GM12873 (cell line): Measurements from ENCODE around the gene MFSD12.

Experiments
- TF ChIP-seq, protein P1 (sequence below): IDR thresholded peaks from 2 replicates; pipeline ENCODE4 v1.5.1; 2012; ENCODE audit warnings: low read depth, mild to moderate bottlenecking, moderate library complexity, low read length, control low read depth; ENCODE audit not compliant: insufficient read depth; ENCODE audit errors: missing control alignments

Gene MFSD12

DNA sequence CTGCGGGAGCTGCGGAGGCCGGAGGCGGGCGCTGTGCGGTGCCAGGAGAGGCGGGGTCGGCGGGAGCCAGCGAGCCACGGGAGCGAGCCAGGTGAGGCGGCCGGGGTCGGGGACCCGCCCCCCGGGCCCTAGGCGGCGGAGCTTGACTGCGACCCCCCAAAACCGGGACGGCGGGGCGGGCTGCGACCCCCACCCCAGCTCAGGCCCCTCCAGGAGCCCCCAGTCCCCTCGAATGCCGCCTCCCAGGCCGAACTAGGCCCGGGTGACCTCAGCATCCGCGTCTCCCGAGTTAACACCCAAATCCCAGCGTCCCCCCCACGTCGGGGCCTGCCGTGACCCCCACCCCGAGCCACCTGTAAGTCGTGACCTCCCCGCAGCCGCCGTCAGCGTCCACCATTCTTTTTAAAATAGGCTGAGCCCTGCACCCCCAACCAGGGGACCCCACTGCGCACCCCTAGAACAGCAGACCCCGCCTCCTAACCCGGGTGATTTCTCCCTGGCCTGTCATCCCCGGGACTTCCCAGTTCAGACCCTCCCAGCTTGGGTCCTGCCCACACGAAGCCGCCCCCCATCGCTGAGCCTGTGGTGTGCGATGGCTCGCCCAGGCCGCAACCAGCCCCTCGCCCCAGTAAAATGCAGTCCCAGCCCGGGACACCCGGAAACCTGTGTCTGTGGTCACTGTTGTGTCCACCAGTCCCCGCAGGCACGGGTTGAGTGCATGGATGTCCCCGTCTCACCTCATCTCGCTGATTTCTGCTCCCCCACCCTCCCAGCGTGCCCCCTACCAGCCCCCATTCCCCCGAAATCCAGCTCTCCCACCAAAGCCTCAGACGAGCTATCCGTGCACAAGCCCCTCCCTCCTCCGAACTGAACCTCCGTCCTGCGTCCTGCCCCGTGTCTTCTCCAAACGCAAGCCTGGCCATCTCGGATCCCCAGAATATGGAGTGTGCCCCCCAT, 50.7 kb downstream of the MFSD12 start:
- TF ChIP-seq, protein P1, sequence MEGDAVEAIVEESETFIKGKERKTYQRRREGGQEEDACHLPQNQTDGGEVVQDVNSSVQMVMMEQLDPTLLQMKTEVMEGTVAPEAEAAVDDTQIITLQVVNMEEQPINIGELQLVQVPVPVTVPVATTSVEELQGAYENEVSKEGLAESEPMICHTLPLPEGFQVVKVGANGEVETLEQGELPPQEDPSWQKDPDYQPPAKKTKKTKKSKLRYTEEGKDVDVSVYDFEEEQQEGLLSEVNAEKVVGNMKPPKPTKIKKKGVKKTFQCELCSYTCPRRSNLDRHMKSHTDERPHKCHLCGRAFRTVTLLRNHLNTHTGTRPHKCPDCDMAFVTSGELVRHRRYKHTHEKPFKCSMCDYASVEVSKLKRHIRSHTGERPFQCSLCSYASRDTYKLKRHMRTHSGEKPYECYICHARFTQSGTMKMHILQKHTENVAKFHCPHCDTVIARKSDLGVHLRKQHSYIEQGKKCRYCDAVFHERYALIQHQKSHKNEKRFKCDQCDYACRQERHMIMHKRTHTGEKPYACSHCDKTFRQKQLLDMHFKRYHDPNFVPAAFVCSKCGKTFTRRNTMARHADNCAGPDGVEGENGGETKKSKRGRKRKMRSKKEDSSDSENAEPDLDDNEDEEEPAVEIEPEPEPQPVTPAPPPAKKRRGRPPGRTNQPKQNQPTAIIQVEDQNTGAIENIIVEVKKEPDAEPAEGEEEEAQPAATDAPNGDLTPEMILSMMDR, result no peak

DNA sequence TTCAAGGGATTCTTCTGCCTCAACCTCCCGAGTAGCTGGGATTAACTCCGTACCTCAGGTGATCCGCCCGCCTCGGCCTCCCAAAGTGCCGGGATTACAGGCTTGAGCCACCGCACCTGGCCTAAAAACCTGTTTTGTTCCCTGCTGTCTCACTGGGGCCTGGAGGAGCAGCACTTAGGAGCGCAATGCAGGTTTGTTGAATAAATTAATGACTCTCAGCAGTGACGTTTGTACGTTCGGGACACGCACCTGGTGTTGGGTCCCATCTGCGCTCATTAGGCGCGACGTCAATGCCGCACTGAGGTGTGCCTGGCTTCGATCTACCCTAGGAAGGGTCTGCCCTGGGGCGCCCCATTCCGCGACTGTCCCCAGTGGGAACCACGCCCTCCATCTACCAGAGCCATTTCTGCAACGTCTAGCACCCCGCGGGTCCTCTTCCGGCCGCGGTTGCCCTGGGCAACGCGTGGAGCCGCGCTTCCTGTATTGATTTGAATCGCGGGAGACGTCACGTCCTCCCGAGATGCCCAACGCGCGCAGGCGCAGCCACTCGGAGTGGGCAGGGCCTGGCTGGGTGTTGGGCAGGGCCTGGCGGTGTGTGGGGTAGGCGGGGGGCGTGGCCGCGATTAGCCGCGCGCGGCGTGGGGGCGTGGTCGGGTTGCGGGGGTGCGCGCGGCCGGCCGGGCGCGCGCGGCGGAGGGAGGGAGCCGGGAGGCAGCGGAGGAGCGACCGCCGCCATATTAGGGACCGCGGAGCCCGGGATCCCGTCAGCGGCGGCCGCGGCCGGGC, 51.6 kb downstream of the MFSD12 start, which contains the start of gene FZR1:
Gene FZR1 (plus strand): TSS at position 714 of the 786 bp plus-strand sequence. CDS start 16,679 bp downstream, outside the sequence.
- TF ChIP-seq, protein P1, result no peak

DNA sequence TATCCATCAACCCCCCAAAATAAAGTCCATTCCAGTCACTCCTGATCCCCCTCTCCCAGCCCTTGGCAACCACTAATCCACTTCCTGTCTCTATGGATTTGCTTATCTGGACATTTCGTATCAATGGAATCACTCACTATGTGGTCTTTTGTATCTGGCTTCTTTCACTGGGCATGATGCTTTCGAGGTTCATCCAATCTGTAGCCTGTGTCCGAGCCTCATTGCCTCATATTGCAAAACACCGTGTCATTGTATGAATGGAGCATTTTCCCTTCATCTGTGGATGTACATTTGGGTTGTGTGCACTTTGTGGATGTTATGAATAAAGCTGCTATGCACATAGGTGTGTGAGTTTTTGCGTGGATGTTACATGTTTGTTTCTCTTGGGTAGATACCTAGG, 52.7 kb downstream of the MFSD12 start:
- TF ChIP-seq, protein P1, result no peak

DNA sequence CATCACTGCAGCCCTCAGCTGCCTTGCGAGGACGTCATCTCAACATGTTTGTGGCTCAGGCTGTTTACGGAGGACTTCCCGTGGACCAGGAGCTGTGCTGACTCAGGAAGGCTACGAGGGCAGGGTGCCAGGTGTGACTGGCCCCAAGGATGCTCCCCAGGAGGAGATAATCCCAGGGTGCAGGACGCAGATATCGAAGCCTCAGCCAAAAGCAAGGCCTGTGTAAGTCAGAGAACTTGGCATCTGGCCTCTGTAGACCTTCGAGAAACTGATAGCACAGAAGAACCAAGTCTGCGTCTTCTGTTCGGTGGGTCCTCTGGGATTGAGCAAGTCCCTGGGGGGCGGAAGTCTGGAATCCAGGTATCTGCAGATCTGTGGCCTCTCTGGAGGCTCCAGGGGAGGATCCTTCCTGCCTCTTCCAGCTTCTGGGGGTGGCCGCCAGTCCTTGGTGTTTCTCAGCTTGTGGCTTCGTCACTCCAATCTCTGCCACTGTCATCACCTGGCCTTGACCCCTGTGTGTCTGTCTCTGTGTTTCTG, 54.3 kb downstream of the MFSD12 start:
- TF ChIP-seq, protein P1, result no peak

DNA sequence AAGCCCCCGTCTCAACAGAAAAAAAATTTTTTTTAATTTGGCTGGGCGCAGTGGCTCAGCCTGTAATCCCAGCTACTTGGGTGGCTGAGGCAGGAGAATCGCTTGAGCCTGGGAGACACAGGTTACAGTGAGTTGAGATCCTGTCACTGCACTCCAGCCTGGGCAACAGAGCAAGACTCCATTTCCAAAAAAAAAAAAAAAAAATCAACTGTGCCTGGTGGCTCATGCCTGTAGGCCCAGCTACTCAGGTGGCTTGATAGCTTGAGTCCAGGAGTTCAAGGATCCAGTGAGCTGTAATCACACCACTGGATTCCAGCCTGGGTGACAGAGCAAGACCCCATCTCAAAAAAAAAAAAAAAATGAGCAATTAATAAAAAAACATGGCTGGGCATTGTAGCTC, 55.6 kb downstream of the MFSD12 start:
- TF ChIP-seq, protein P1, result no peak

DNA sequence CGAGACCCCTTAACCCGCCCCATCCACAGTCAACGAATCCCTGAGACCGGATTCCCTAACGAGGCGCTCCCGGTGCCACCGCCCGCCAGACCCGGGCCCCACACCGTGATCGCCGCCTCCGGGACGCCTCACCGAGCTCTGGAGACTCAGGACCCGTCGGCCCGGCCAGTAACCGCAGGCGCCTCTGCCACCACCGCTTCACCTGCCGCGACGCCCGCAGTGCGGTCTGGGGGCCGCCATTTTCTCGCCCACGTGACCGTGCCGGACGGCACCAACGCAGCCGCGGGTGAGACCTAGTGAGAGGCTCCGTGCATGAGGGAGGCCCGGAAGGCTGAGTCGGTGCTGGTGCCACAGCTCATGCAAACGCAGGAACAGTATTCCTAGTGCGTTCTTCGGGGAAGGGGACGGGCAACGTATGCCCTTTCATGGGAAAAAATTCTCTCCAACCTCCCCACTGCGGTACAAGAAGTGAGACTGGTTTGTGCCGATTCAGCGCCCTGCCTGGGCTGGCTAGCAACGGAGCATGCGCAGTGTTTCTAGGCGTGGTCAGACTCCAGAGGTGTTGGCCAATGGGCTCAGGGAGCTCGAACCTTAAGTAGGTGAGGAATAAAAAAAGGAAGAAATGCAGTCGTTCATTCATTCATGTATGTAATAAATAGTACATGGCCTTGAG, 56.8 kb downstream of the MFSD12 start, which contains the start of gene DOHH:
Gene DOHH (minus strand): TSS at position 246 of the 673 bp plus-strand sequence. CDS start 3,860 bp downstream, outside the sequence.
- TF ChIP-seq, protein P1, result no peak
